ENCODE measurements around the gene CSNK2A2. TPM values are rescaled to one million over a fixed set of nuclear protein-coding genes. Genes with fewer than 3 reads are reported as not detected.

The CSNK2A2 gene
- total and polyA plus RNA-seq, 7 donors: 14.1 to 79.8 (median 29.5) TPM

DNA sequence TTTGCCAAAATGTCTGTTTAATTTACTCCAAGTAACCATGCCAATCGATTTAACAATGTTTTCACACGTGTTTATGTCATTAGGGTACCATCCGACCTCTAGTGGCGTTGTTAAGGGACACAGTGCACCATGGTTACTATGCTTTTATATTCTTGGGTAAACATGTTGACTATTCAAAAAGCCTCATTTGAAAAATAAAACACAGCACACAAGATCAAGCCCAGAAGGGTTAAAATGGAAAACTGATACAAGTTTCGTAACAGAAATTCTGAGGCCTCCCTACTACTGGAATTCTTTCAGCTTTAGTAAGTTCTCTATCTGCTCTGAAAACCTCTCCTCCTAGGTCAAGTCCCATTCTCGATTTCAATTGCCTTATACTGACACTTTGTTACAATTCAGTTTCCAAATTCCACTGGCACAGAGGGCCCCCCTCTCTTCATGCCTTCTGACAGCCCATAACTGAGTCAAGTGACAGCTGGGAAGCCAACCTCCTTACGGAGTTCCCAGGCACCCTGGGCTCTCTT, 70.8 kb downstream of the CSNK2A2 start:
- DNase-seq: no peak
- peaks cover 0 to 58% (median 48%) of the 10 kb centered on the region in 4 donors for H3K4me1 ChIP-seq
- H3K27ac ChIP-seq: peak overlapping the region; percentile 89 to 95 (median 92)
- no peaks in the 10 kb centered on the region for H3K9me3 ChIP-seq
- 10 to 29% methylated on average over 7 of the region's 7 CpGs for WGBS, 2 donors
- H3K27me3 ChIP-seq: no peaks in the 10 kb centered on the region
- no peaks in the 10 kb centered on the region for H3K36me3 ChIP-seq
- H3K4me3 ChIP-seq: peak overlapping the region in 3 of 4 donors; percentile 73 to 85 (median 83)
- intact Hi-C loops (cut with DNase I): loop anchor here (5.0 to 10.0 kb wide), 5 partner anchors 70 to 1192 kb away; partner anchors contain the start of genes CSNK2A2, HERPUD1, KATNB1 and KIFC3
- TF ChIP-seq EP300 (IDR thresholded peaks at IDR 0.05) (no peak), POLR2A (IDR thresholded peaks at IDR 0.05) (no peak), POLR2AphosphoS5 (IDR thresholded peaks at IDR 0.05) (no peak)
- TF ChIP-seq, protein P1, sequence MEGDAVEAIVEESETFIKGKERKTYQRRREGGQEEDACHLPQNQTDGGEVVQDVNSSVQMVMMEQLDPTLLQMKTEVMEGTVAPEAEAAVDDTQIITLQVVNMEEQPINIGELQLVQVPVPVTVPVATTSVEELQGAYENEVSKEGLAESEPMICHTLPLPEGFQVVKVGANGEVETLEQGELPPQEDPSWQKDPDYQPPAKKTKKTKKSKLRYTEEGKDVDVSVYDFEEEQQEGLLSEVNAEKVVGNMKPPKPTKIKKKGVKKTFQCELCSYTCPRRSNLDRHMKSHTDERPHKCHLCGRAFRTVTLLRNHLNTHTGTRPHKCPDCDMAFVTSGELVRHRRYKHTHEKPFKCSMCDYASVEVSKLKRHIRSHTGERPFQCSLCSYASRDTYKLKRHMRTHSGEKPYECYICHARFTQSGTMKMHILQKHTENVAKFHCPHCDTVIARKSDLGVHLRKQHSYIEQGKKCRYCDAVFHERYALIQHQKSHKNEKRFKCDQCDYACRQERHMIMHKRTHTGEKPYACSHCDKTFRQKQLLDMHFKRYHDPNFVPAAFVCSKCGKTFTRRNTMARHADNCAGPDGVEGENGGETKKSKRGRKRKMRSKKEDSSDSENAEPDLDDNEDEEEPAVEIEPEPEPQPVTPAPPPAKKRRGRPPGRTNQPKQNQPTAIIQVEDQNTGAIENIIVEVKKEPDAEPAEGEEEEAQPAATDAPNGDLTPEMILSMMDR (IDR thresholded peaks at IDR 0.05): peak in 3 of 4 experiments; percentile 14 to 21 (median 18)

DNA sequence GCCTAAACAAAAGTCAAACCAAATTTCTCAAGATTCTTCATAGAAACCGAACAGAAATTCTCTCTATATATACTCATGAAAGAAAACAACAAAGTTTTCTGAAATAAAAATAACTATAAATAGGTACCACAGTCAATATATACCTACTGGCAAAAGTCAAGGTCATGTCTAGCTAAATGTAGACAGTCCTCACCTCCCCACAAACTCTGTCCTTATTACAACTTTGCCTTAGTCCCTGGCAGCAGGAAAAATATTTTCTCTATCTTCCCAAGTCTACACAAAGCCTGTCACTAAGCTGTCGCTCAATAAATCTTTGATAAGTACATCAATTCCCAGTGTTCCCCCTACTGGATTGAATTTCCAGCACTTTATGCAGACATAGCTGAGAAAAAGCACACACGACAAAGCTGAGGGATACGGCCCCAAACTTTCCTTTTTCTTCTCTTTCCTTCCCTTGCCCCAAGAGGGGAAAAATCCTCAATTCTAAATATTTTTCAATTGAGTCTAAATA, 71.4 kb downstream of the CSNK2A2 start:
- intact Hi-C loops (cut with DNase I): loop anchor here (5.0 to 10.0 kb wide), 5 partner anchors 71 to 1192 kb away; partner anchors contain the start of genes CSNK2A2, HERPUD1, KATNB1 and KIFC3
- Histone ChIP-seq H3K4me3 (peak overlapping the region in 3 of 4 donors; percentile 73 to 85 (median 83)), H3K9me3 (no peaks in the 10 kb centered on the region), H3K4me1 (peaks cover 0 to 64% (median 54%) of the 10 kb centered on the region in 4 donors), H3K27me3 (no peaks in the 10 kb centered on the region), H3K27ac (peak overlapping the region; percentile 89 to 95 (median 92)), H3K36me3 (no peaks in the 10 kb centered on the region)
- no peak for DNase-seq
- TF ChIP-seq POLR2A (IDR thresholded peaks at IDR 0.05) (no peak), EP300 (IDR thresholded peaks at IDR 0.05) (no peak), POLR2AphosphoS5 (IDR thresholded peaks at IDR 0.05) (no peak)
- TF ChIP-seq, protein P1 (IDR thresholded peaks at IDR 0.05): no peak
- WGBS, 2 donors: 61 to 66% methylated on average over 4 of the region's 4 CpGs

DNA sequence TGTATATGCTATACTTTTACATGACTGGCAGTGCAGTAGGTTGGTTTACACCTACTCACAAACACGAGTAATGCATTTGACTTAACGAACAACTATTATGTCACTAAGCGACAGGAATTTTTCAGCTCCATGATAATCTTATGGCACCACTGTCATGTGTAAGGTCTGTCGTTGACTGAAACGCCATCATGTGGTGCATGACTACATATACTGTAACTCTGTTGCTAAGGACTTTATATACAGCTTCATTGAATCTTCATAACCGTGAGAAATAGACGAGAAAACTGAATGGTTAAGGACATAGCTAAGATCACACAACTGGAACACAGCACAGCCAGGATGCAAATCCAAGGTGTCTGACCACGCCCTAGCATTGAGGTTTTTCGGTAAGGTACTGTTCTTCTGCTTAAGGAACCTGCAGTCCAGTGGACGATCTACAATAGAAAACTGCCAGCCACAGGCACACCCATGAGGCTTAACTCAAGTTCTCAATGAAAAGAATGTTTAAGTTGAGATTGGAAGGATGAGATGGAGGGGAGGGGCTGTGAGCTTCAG, 72.0 kb downstream of the CSNK2A2 start:
- intact Hi-C loops (cut with DNase I): loop anchor here (5.0 to 10.0 kb wide), 5 partner anchors 71 to 1191 kb away; partner anchors contain the start of genes CSNK2A2, HERPUD1, KATNB1 and KIFC3
- peak overlapping the region; percentile 89 to 95 (median 92) for H3K27ac ChIP-seq
- no peak for DNase-seq
- 60 to 67% methylated on average over 10 of the region's 10 CpGs for WGBS, 2 donors
- peaks cover 0 to 70% (median 61%) of the 10 kb centered on the region in 4 donors for H3K4me1 ChIP-seq
- TF ChIP-seq, protein P1 (IDR thresholded peaks at IDR 0.05): no peak
- TF ChIP-seq POLR2A (IDR thresholded peaks at IDR 0.05) (no peak), POLR2AphosphoS5 (IDR thresholded peaks at IDR 0.05) (no peak), EP300 (IDR thresholded peaks at IDR 0.05) (no peak)
- no peaks in the 10 kb centered on the region for H3K27me3 ChIP-seq
- H3K36me3 ChIP-seq: no peaks in the 10 kb centered on the region
- no peak overlapping the region for H3K4me3 ChIP-seq
- H3K9me3 ChIP-seq: no peaks in the 10 kb centered on the region

DNA sequence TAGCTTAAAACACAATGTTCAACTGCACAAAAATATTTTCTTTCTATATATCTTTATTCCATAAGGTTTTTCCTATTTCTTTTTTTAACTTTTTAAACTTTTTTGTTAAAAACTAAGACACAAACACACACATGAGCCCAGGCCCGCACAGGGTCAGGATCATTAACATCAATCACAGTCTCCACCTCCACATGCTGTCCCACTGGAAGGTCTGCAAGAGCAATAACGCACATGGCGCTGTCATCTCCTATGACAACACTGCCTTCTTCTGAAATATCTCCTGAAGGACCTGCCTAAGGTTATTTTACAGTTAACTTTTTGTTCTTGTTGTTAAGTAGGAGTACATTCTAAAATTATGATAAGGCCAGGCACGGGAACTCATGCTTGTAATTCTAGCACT, 72.9 kb downstream of the CSNK2A2 start:
- no peaks in the 10 kb centered on the region for H3K27me3 ChIP-seq
- no peak for DNase-seq
- TF ChIP-seq POLR2AphosphoS5 (IDR thresholded peaks at IDR 0.05): no peak
- no peak for TF ChIP-seq POLR2A (IDR thresholded peaks at IDR 0.05)
- TF ChIP-seq EP300 (IDR thresholded peaks at IDR 0.05): no peak
- TF ChIP-seq, protein P1 (IDR thresholded peaks at IDR 0.05): no peak
- peak overlapping the region in 2 of 4 donors; percentile 92 to 93 for H3K27ac ChIP-seq
- H3K4me3 ChIP-seq: no peak overlapping the region
- peaks cover 0 to 78% (median 69%) of the 10 kb centered on the region in 4 donors for H3K4me1 ChIP-seq
- WGBS, 2 donors: 88 to 90% methylated on average over 4 of the region's 4 CpGs
- intact Hi-C loops (cut with DNase I): loop anchor here (5.0 to 10.0 kb wide), 5 partner anchors 72 to 1190 kb away; partner anchors contain the start of genes CSNK2A2, HERPUD1, KATNB1 and KIFC3
- no peaks in the 10 kb centered on the region for H3K36me3 ChIP-seq
- no peaks in the 10 kb centered on the region for H3K9me3 ChIP-seq

Measured in sigmoid colon (tissue), 7 donors.